HepG2 (cell line): Measurements from ENCODE around the gene DSEL. TPM values are rescaled to one million over a fixed set of nuclear protein-coding genes. Genes with fewer than 3 reads are reported as not detected.

Experiments
- ATAC-seq: fragments of 200-7000 bp; cut with Tn5 transposase; 3 replicates; pipeline ENCODE4 v1.9.1; 2020; ENCODE audit warnings: mild to moderate bottlenecking, moderate library complexity
- BruUV-seq: library from RNA; stranded (reverse); fragments of 400-500 nt; replicated peaks from 2 replicates; lab custom pipeline; 2021; lab: Mats Ljungman, UMichigan
- CTCF ChIA-PET: fragments of 300-600 bp; formaldehyde crosslinking; extraction: SDS; loops from one replicate; lab custom pipeline; 2021; ENCODE audit warnings: low total read pairs, inconsistent platforms, low intra/inter-chr PET ratio; lab: Yijun Ruan, JAX
- POLR2A ChIA-PET: fragments of 350-600 bp; sonication (Branson Sonifier 250); formaldehyde crosslinking; loops from one replicate; lab custom pipeline; 2020; ENCODE audit warnings: antibody characterized with exemption, inconsistent platforms; lab: Yijun Ruan, JAX
- DNase-seq: peaks from one replicate; pipeline ENCODE4 v3.0.0-alpha.2; 2015; ENCODE audit warnings: low spot score
- FAIRE-seq: peaks from 3 replicates; lab custom pipeline; 2011; peaks lifted over from hg19 to GRCh38; lab: Jason Lieb, UNC
- H2AFZ ChIP-seq: one replicate; pipeline ENCODE4 v1.6.1; 2011; ENCODE audit warnings: low read length, inconsistent platforms
- H3K27ac ChIP-seq: fragments of 300-600 bp; 3 replicates; pipeline ENCODE4 v1.8.0; 2011; ENCODE audit warnings: mixed run types, mild to moderate bottlenecking, mixed read lengths, low read length, inconsistent platforms; ENCODE audit not compliant: insufficient read depth; ENCODE audit errors: extremely low read length
- H3K27me3 ChIP-seq, 2 experiments: fragments of 200-600 bp in 1 of 2; 2 replicates in 1 of 2; 3 replicates in 1 of 2; pipeline versions ENCODE4 v1.6.0 to v1.8.0; 2011; ENCODE audit warnings: low read length in 2 of 2, mild to moderate bottlenecking in 2 of 2, moderate library complexity in 2 of 2, inconsistent platforms in 1 of 2; ENCODE audit not compliant: insufficient read depth in 2 of 2, control insufficient read depth in 1 of 2
- H3K36me3 ChIP-seq, 2 experiments: fragments of 200-600 bp in 1 of 2; replicated peaks in 1 of 2; 2 replicates in 1 of 2; 3 replicates in 1 of 2; pipeline versions ENCODE4 v1.5.1 to v1.8.0; 2011; ENCODE audit warnings: low read length in 2 of 2, inconsistent platforms in 1 of 2; ENCODE audit not compliant: insufficient read depth in 2 of 2, control insufficient read depth in 1 of 2
- H3K4me1 ChIP-seq: 2 replicates; pipeline ENCODE4 v1.5.1; 2012; ENCODE audit warnings: low read length, inconsistent platforms; ENCODE audit not compliant: insufficient read depth
- H3K4me2 ChIP-seq: 2 replicates; pipeline ENCODE4 v1.6.0; 2011; ENCODE audit warnings: low read depth, low read length, inconsistent platforms
- H3K4me3 ChIP-seq, 3 experiments: fragments of 200-600 bp in 1 of 3; sonication (generic), shearing (Covaris generic) in 1 of 3; replicated peaks in 1 of 3; 2 replicates each; pipeline ENCODE4 v1.5.1; 2011 to 2016; ENCODE audit warnings: low read length in 3 of 3, inconsistent platforms in 2 of 3, low read depth in 2 of 3, mild to moderate bottlenecking in 2 of 3, control low read depth in 1 of 3, mixed read lengths in 1 of 3; ENCODE audit not compliant: insufficient read depth in 1 of 3
- H3K79me2 ChIP-seq: one replicate; pipeline ENCODE4 v1.6.1; 2011; ENCODE audit warnings: low read length, inconsistent platforms; ENCODE audit not compliant: insufficient read depth
- H3K9ac ChIP-seq: 2 replicates; pipeline ENCODE4 v1.6.0; 2011; ENCODE audit warnings: mild to moderate bottlenecking, low read depth, low read length, inconsistent platforms; ENCODE audit not compliant: insufficient read depth
- H3K9me3 ChIP-seq: 2 replicates; pipeline ENCODE4 v1.5.1; 2012; ENCODE audit warnings: mild to moderate bottlenecking, low read length
- H4K20me1 ChIP-seq: 2 replicates; pipeline ENCODE4 v1.6.0; 2011; ENCODE audit warnings: inconsistent platforms, mild to moderate bottlenecking, low read length, moderate library complexity; ENCODE audit not compliant: insufficient read depth
- EZH2 ChIP-seq: conservative IDR thresholded peaks from 2 replicates; pipeline ENCODE4 v1.6.1; 2012; ENCODE audit warnings: mild to moderate bottlenecking, low read depth, low read length, moderate library complexity
- FOXA3 ChIP-seq: IDR thresholded peaks from 2 replicates; pipeline ENCODE4 v1.6.1; 2016; ENCODE audit warnings: missing genetic modification reagents, missing compliant biosample characterization
- GPN1 ChIP-seq: sonication (generic); formaldehyde crosslinking; IDR thresholded peaks from 2 replicates; pipeline ENCODE4 v1.5.1; 2020; ENCODE audit warnings: missing genetic modification reagents, borderline replicate concordance
- MAX ChIP-seq: IDR thresholded peaks from 2 replicates; pipeline ENCODE4 v1.6.1; 2012; ENCODE audit warnings: inconsistent platforms
- RCOR2 ChIP-seq: IDR thresholded peaks from 2 replicates; pipeline ENCODE4 v1.6.1; 2016; ENCODE audit warnings: missing biosample characterization, missing genetic modification reagents
- REPIN1 ChIP-seq: sonication (generic); formaldehyde crosslinking; IDR thresholded peaks from 2 replicates; pipeline ENCODE4 v1.8.0; 2022; ENCODE audit warnings: missing genetic modification reagents, low read depth, mild to moderate bottlenecking, borderline replicate concordance
- SAFB2 ChIP-seq: sonication (generic); formaldehyde crosslinking; IDR thresholded peaks from 2 replicates; pipeline ENCODE4 v1.5.1; 2020; ENCODE audit warnings: missing genetic modification reagents, low read depth, mild to moderate bottlenecking, borderline replicate concordance
- U2AF1 ChIP-seq: fragments of 200-400 bp; formaldehyde crosslinking; optimal IDR thresholded peaks from 2 replicates; pipeline ENCODE3; 2017; ENCODE audit warnings: mild to moderate bottlenecking, low read depth, low read length
- ZMYM4 ChIP-seq: sonication (generic); formaldehyde crosslinking; IDR thresholded peaks from 2 replicates; pipeline ENCODE4 v1.8.1; 2023; ENCODE audit warnings: mild to moderate bottlenecking, missing genetic modification reagents
- ZNF329 ChIP-seq: sonication (generic); formaldehyde crosslinking; IDR thresholded peaks from 2 replicates; pipeline ENCODE4 v1.9.0; 2021; ENCODE audit warnings: low read depth, mild to moderate bottlenecking, missing genetic modification reagents
- ZNF770 ChIP-seq: sonication (generic); formaldehyde crosslinking; IDR thresholded peaks from 2 replicates; pipeline ENCODE4 v1.5.0; 2020; ENCODE audit warnings: mild to moderate bottlenecking, missing genetic modification reagents
- ZNF878 ChIP-seq: sonication (generic); formaldehyde crosslinking; IDR thresholded peaks from 2 replicates; pipeline ENCODE4 v1.8.1; 2023; ENCODE audit warnings: mild to moderate bottlenecking, missing genetic modification reagents, moderate library complexity
- WGBS: methylation state at CpG from one replicate; pipeline ENCODE4 v1.1.6; 2017; ENCODE audit warnings: low lambda C conversion rate; 5-methylcytosine and 5-hydroxymethylcytosine counted together
- in situ Hi-C: cut with HindIII; loops from 2 replicates; pipeline ENCODE4 v1.10.0; 2017; ENCODE audit warnings: low pct_unique_long_range_greater_than_20kb; ENCODE audit not compliant: extremely low pct_ligation_motif_present
- intact Hi-C: fragments of 100-400 bp; cut with micrococcal nuclease; formaldehyde crosslinking; loops from one replicate; pipeline ENCODE4 v1.10.0; 2022; ENCODE audit not compliant: unreplicated experiment
- polyA plus RNA-seq, 8 experiments: library from polyadenylated mRNA; depleted of rRNA in 3 of 8; stranded (reverse) in 7 of 8; unstranded in 1 of 8; fragments of >200 nt; fragmentation: Illumina TruSeq in 4 of 8; extraction: Trizol in 4 of 8; gene quantifications; 2 replicates each; pipeline versions ENCODE4 v1.2.1 to v1.2.3, GENCODE V29; 2011 to 2016; ENCODE audit warnings: low read depth in 4 of 8, missing spikeins in 1 of 8, mixed read lengths in 1 of 8; ENCODE audit not compliant: insufficient read depth in 1 of 8
- total RNA-seq, 5 experiments: library from RNA; depleted of rRNA; stranded (reverse); fragments of >200 nt; fragmentation: Illumina TruSeq; extraction: Trizol; gene quantifications; 2 replicates each; pipeline ENCODE4 v1.2.3, GENCODE V29; 2016; ENCODE audit warnings: low read depth in 1 of 5
- TF ChIP-seq, protein P1 (sequence below): sonication (generic); formaldehyde crosslinking; IDR thresholded peaks from 2 replicates; pipeline ENCODE4 v1.5.0; 2020; ENCODE audit warnings: mild to moderate bottlenecking, missing genetic modification reagents
- TF ChIP-seq, protein P2 (sequence below): sonication (generic); formaldehyde crosslinking; IDR thresholded peaks from 2 replicates; pipeline ENCODE4 v1.4.0; 2020; ENCODE audit warnings: missing genetic modification reagents, borderline replicate concordance

DSEL gene
- total and polyA plus RNA-seq, 2 of the 13 experiments (the other 11 are each of a cell fraction or from before 2014, with no cell fraction given): 0.07 to 0.11 TPM

- TF ChIP-seq U2AF1: no peak
- TF ChIP-seq RCOR2: no peak
These were observed 30.0 kb downstream of the DSEL start (continued) for GRCh38 chr18:67486534-67486933.

DNA sequence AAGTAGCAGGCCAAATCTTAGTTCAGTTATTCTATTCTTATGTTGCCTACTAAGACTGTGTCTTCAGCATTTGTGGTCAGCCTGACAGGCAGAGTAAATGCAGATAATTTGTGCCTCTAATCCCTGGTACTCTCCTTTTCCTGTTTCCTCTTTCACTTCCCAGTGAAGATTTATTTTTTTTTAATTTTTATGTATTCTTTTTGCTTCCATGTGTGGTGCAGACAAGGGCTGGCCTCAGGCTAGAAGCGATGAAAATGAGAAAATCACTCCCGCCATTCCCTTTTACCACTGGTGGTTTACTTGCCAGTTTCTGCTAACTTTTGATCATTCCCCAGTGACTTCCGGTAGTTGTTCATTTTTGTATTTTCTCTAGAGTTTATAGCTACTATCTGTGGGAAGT lies 30.9 kb downstream of the DSEL start:
- CTCF ChIA-PET: no interaction called here
- 3% methylated on average over 3 of the region's 3 CpGs for WGBS
- no peak overlapping the region for H3K4me3 ChIP-seq
- no peaks in the 10 kb centered on the region for H3K27me3 ChIP-seq
- H3K4me2 ChIP-seq: no peak overlapping the region
- no peak for DNase-seq
- H3K4me1 ChIP-seq: no peaks in the 10 kb centered on the region
- H4K20me1 ChIP-seq: no peaks in the 10 kb centered on the region
- no peak for FAIRE-seq
- H2AFZ ChIP-seq: no peak overlapping the region
- H3K9me3 ChIP-seq: no peaks in the 10 kb centered on the region
- in situ Hi-C loops (no loop called here), intact Hi-C loops (no loop called here)
- no TSS peak for BruUV-seq
- H3K9ac ChIP-seq: no peak overlapping the region
- POLR2A ChIA-PET: no interaction called here
- ATAC-seq: no peak
- H3K79me2 ChIP-seq: no peaks in the 10 kb centered on the region
- no peaks in the 10 kb centered on the region for H3K36me3 ChIP-seq
- no peak overlapping the region for H3K27ac ChIP-seq
- TF ChIP-seq, protein P1, sequence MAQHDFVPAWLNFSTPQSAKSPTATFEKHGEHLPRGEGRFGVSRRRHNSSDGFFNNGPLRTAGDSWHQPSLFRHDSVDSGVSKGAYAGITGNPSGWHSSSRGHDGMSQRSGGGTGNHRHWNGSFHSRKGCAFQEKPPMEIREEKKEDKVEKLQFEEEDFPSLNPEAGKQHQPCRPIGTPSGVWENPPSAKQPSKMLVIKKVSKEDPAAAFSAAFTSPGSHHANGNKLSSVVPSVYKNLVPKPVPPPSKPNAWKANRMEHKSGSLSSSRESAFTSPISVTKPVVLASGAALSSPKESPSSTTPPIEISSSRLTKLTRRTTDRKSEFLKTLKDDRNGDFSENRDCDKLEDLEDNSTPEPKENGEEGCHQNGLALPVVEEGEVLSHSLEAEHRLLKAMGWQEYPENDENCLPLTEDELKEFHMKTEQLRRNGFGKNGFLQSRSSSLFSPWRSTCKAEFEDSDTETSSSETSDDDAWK (CRISPR knock-in tag): no peak
- TF ChIP-seq ZMYM4 (CRISPR knock-in tag) (no peak), ZNF878 (CRISPR knock-in tag) (no peak), FOXA3 (no peak), ZNF770 (CRISPR knock-in tag) (no peak), ZNF329 (no peak), SAFB2 (CRISPR knock-in tag) (no peak), EZH2 (no peak), GPN1 (CRISPR knock-in tag) (no peak), REPIN1 (CRISPR knock-in tag) (no peak), MAX (no peak)
- TF ChIP-seq, protein P2, sequence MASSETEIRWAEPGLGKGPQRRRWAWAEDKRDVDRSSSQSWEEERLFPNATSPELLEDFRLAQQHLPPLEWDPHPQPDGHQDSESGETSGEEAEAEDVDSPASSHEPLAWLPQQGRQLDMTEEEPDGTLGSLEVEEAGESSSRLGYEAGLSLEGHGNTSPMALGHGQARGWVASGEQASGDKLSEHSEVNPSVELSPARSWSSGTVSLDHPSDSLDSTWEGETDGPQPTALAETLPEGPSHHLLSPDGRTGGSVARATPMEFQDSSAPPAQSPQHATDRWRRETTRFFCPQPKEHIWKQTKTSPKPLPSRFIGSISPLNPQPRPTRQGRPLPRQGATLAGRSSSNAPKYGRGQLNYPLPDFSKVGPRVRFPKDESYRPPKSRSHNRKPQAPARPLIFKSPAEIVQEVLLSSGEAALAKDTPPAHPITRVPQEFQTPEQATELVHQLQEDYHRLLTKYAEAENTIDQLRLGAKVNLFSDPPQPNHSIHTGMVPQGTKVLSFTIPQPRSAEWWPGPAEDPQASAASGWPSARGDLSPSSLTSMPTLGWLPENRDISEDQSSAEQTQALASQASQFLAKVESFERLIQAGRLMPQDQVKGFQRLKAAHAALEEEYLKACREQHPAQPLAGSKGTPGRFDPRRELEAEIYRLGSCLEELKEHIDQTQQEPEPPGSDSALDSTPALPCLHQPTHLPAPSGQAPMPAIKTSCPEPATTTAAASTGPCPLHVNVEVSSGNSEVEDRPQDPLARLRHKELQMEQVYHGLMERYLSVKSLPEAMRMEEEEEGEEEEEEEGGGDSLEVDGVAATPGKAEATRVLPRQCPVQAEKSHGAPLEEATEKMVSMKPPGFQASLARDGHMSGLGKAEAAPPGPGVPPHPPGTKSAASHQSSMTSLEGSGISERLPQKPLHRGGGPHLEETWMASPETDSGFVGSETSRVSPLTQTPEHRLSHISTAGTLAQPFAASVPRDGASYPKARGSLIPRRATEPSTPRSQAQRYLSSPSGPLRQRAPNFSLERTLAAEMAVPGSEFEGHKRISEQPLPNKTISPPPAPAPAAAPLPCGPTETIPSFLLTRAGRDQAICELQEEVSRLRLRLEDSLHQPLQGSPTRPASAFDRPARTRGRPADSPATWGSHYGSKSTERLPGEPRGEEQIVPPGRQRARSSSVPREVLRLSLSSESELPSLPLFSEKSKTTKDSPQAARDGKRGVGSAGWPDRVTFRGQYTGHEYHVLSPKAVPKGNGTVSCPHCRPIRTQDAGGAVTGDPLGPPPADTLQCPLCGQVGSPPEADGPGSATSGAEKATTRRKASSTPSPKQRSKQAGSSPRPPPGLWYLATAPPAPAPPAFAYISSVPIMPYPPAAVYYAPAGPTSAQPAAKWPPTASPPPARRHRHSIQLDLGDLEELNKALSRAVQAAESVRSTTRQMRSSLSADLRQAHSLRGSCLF: no peak
